NCI-H2171 (cell line): Measurements from ENCODE around the gene RGMA.

ENCODE experiments used
- DNase-seq: peaks from one replicate; lab custom pipeline; 2025; lab: John Stamatoyannopoulos, UW

RGMA gene

DNA sequence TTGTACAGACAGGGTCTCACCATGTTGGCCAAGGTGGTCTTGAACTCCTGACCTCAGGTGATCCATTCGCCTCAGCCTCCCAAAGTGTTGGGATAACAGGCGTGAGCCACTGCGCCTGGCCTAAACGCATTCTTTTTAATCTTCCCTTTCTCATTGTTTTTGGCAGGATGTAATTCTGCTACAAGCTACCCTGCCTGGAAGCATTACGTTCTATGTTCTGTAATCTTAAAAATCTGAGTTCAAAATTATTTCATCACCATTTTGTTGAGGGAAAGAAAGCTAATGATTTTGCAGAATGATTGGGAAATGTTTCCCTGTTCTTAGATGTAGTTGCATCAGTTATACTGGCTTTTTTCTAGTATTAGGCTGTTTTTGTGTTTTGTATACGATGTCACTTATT, 71.5 kb downstream of the RGMA start:
- no peak for DNase-seq

DNA sequence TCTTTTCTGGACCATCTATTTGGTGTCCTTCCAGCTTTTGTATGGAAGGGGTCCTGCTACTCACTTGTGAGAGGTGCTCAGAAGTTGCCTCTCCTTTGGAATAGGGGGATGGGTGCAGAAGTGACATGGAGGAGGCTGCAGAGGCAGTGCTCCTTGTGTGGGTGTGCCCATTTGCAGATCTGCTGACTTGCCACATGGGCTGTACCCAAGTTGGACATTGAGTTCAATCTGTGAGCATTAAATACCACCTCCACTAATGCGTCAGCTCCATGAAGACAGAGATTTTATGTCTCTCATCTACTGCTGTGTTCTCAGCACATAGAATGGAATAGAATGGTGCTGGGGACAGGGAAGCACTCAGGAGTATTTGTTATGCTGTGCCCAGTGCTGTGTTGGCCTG, 76.2 kb downstream of the RGMA start:
- DNase-seq: no peak

DNA sequence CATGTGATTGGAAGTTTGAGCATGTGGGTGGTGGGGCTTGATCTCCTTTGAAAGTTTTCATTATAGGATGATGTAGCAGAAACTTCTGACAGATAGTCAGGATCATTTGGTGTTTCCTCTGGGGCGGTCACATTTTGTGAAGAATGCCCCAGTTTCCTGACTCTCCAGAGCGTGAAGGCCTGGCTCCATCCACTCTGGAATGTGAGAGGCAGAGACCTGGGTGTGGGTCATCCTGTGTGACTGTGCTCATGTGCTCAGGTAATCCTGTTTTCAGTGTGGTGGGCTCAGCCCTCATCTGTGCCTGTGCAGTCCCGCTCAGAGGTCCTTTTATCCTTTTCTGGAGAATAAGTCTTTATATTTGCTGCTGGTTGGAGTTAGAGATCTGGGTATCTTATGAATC, 81.0 kb downstream of the RGMA start:
- no peak for DNase-seq

DNA sequence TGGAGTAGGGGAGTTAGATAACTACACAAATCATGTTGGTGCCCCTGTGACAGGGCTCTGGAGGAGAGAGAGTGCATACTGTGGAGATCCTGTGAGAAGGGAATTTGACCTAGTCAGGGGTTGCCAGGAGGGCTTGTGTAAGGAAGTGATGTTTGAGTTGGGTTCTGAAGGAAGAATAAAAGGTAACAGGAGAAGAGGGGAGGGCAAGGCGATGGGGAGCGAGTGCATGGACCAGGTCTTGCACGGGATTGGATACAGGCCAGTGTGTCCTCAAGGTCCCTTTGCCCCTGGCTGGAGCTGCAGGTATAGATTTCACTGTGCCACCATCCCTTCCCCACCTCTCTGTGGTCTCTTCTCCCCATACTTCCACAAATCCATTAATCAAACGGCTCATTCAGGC, 83.9 kb downstream of the RGMA start:
- no peak for DNase-seq

DNA sequence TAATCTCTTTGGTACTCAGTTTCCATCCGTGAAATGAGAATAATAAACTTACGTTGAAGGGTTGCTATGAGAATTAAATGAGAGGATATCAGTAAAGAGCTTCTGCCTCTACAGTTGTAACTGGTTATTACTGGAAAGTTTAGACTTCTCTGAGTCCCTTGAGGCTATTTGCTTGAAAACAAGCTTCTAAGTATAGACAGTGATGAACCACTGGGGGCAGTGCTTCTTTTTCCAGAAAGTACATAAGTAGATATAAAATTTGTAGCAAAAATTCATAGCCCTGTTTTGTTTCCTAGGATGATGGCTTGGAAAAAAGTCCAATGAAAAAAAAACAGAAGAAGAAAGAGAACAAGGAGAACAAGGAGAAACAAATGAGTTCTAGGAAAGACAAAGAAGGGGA, 87.1 kb downstream of the RGMA start:
- no peak for DNase-seq

DNA sequence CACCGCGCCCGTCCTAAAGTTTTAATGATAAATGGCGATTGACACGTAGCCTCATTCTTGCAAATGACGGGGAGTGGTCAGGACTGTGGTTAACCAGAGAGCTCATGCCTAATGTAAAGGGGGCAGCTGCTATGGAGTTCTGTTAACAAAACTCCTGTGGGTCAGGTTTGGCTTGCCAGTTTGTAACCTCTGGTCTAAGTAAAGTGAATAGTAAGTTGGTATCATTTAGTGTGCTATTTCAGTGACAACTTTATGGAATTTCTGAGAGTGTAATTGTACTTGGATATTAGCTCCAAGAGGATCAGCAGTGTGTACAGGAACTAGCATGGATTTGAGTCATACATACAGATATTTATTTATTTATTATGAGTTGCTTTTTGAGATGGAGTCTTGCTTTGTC, 87.9 kb downstream of the RGMA start:
- DNase-seq: no peak

DNA sequence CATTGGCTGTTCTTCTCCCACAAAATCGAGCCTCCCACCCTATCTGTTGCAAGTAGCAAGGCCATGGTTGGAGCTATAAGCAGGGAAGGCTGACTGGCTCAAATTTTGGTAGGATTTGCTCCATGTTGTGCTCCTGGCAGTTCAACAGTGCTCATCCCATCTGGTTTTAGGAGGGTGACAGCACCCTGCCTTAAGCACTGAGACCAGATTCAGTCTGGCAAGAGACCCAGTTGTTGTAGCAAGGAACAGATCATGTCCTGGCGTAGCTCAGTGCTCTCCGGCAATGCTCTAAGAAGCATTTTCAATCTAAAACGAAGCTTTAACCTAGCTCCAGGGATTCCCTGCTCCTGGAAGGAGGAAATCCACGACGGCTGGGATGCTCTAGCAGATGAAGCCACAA, 91.2 kb downstream of the RGMA start:
- DNase-seq: no peak

DNA sequence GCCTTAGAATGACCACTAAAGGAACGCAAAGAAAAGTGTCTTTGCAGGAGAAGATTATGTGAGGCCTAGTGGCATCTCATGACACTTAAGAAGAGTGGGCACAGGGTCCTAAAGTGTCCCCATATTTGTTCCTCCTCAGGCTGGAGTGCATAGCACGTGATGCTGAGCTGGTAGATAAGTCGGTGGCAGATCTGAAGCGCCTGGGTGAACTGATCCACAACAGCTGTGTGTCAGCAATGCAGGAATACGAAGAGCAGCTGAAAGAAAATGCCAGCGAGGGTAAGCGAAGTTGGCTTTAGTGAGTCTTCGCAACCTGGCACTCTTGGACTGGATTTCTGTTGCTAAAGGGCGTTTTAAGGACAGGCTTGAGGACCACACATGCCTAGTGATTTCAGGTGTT, 96.3 kb downstream of the RGMA start:
- no peak for DNase-seq

DNA sequence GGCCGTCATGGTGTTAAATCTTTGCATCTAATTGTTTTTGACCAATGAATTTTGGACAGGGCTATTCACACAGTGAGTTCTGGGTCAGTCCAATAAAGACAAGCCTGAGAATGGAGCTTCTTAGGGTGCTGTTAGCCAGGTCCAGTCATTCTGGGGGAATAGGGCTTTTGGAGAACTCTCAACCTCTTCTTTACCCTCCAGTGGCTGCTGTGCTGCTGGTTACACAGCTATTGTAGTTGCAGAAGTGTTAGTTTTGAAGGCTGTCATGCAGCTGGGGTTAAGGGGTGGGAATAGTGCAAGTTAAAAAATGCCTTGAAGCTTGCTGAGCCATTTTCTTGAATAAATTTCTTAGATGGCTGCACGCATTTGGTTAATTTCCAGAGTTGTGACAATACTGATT, 99.0 kb downstream of the RGMA start:
- DNase-seq: no peak

DNA sequence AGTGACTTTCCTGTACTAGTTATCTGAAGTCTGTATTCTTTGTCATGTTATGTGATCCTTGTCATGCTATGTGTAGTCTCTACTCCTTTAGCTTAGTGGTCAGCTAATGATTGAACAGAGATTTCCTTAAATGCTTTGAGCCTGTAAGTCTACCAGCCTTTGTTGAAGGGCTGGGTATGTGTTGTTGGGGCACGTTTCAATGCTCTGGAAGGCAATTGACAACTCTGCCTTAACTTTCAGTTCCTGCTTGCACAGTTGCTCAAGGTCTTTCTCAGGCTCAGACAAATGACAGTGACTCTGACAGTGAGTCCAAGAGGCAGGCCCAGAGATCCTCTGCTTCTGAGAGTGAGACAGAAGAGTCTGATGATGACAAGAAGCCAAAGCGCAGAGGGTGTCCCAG, 99.5 kb downstream of the RGMA start:
- no peak for DNase-seq
